Gastroesophageal sphincter (tissue), 3 donors: ENCODE measurements around the gene MYO3B.

Experiments
- POLR2AphosphoS5 ChIP-seq: sonication (generic); formaldehyde crosslinking; IDR thresholded peaks from one replicate; pipeline ENCODE4 v1.6.1; 2017; ENCODE audit warnings: antibody characterized with exemption
- TF ChIP-seq, protein P1 (sequence below), 4 experiments: fragments of 200-600 bp in 2 of 4; fragments of 450-650 bp in 2 of 4; sonication (generic) in 1 of 4; IDR thresholded peaks; one replicate each; pipeline ENCODE4 v1.5.1; 2017 to 2019; ENCODE audit warnings: antibody characterized with exemption in 4 of 4, mild to moderate bottlenecking in 2 of 4, moderate library complexity in 2 of 4

DNA sequence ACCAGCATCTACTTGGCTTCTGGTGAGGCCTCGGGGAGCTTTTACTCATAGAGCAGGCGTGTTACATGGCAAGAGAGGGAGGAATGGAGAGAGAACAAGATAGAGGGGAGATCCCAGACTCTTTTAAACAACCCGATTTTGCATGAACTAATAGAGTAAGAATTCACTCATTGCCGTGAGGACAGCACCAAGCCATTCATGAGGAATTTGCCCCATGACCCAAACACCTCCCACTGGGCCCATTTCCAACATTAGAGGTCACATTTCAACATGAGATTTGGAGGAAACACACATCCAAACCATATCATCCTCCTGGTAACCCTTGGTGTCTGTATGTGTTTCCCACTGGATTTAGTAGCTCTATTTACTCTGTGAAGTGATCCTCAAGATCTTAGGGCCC is 287.3 kb downstream of the MYO3B start:
- TF ChIP-seq, protein P1, sequence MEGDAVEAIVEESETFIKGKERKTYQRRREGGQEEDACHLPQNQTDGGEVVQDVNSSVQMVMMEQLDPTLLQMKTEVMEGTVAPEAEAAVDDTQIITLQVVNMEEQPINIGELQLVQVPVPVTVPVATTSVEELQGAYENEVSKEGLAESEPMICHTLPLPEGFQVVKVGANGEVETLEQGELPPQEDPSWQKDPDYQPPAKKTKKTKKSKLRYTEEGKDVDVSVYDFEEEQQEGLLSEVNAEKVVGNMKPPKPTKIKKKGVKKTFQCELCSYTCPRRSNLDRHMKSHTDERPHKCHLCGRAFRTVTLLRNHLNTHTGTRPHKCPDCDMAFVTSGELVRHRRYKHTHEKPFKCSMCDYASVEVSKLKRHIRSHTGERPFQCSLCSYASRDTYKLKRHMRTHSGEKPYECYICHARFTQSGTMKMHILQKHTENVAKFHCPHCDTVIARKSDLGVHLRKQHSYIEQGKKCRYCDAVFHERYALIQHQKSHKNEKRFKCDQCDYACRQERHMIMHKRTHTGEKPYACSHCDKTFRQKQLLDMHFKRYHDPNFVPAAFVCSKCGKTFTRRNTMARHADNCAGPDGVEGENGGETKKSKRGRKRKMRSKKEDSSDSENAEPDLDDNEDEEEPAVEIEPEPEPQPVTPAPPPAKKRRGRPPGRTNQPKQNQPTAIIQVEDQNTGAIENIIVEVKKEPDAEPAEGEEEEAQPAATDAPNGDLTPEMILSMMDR (IDR thresholded peaks at IDR 0.05): no peak
- no peak for TF ChIP-seq POLR2AphosphoS5
